ENCODE results near the gene PFKFB3. TPM values are rescaled to one million over a fixed set of nuclear protein-coding genes. Genes with fewer than 3 reads are reported as not detected.
"Not testable (repeated sequence)": the region's sequence is repeated elsewhere in the genome, so short reads cannot be mapped to it uniquely, and the experiment has no call there.

PFKFB3 gene
- total and polyA plus RNA-seq, 2 experiments from 2014 or later, result 21.6 to 26.2 TPM

GRCh38 chr10:6191569-6191968 is 11.2 kb upstream of the PFKFB3 start:
- no peaks in the 10 kb centered on the region for H3K9me2 ChIP-seq (replicated peaks; ENCODE audit: insufficient read depth)
- DNase-seq (ENCODE audit: low spot score), result no peak
- no peak overlapping the region for H3K4me3 ChIP-seq
- TF ChIP-seq EZH2phosphoT487 (IDR thresholded peaks at IDR 0.05; ENCODE audit: low read depth, severe bottlenecking, unreplicated experiment) (no peak), EZH2 (IDR thresholded peaks at IDR 0.05; ENCODE audit: borderline replicate concordance) (no peak), CTCF (IDR thresholded peaks at IDR 0.05; ENCODE audit: poor library complexity) (no peak)
- no peaks in the 10 kb centered on the region for H3K36me3 ChIP-seq (replicated peaks; ENCODE audit: insufficient read depth, low read depth)
- no peaks in the 10 kb centered on the region for H3K79me2 ChIP-seq
- H3K4me2 ChIP-seq, result no peak overlapping the region
- H2AFZ ChIP-seq, result no peak overlapping the region
- H3K27me3 ChIP-seq, result no peaks in the 10 kb centered on the region
- H4K20me1 ChIP-seq (ENCODE audit: insufficient read depth, poor library complexity, severe bottlenecking), result no peaks in the 10 kb centered on the region
- no peaks in the 10 kb centered on the region for H3K9me3 ChIP-seq (ENCODE audit: low read depth)
- H3K27ac ChIP-seq, result no peak overlapping the region
- H3K4me1 ChIP-seq (ENCODE audit: insufficient read depth), result no peaks in the 10 kb centered on the region
- WGBS (ENCODE audit: low lambda C conversion rate, missing lambda C conversion rate), result 89% methylated on average over 19 of the region's 19 CpGs

GRCh38 chr10:6193342-6193741 is 9.4 kb upstream of the PFKFB3 start:
- 90% methylated on average over 5 of the region's 5 CpGs for WGBS (ENCODE audit: low lambda C conversion rate, missing lambda C conversion rate)
- not testable (repeated sequence) for H3K36me3 ChIP-seq (replicated peaks; ENCODE audit: insufficient read depth, low read depth); H3K9me3 ChIP-seq (ENCODE audit: low read depth); H4K20me1 ChIP-seq (ENCODE audit: insufficient read depth, poor library complexity, severe bottlenecking); H3K79me2 ChIP-seq; DNase-seq (ENCODE audit: low spot score); H3K27ac ChIP-seq; H2AFZ ChIP-seq; H3K4me1 ChIP-seq (ENCODE audit: insufficient read depth); H3K27me3 ChIP-seq; H3K9me2 ChIP-seq (replicated peaks; ENCODE audit: insufficient read depth); H3K4me2 ChIP-seq; H3K4me3 ChIP-seq

GRCh38 chr10:6194311-6194710 is 8.4 kb upstream of the PFKFB3 start:
- H3K27me3 ChIP-seq, result no peaks in the 10 kb centered on the region
- H2AFZ ChIP-seq, result no peak overlapping the region
- no peaks in the 10 kb centered on the region for H3K4me1 ChIP-seq (ENCODE audit: insufficient read depth)
- H3K4me2 ChIP-seq, result no peak overlapping the region
- no peaks in the 10 kb centered on the region for H4K20me1 ChIP-seq (ENCODE audit: insufficient read depth, poor library complexity, severe bottlenecking)
- H3K79me2 ChIP-seq, result no peaks in the 10 kb centered on the region
- H3K27ac ChIP-seq, result no peak overlapping the region
- H3K4me3 ChIP-seq, result no peak overlapping the region
- no peak for TF ChIP-seq EZH2phosphoT487 (IDR thresholded peaks at IDR 0.05; ENCODE audit: low read depth, severe bottlenecking, unreplicated experiment)
- TF ChIP-seq CTCF (IDR thresholded peaks at IDR 0.05; ENCODE audit: poor library complexity), result no peak
- TF ChIP-seq EZH2 (IDR thresholded peaks at IDR 0.05; ENCODE audit: borderline replicate concordance), result no peak
- DNase-seq (ENCODE audit: low spot score), result no peak
- H3K36me3 ChIP-seq (replicated peaks; ENCODE audit: insufficient read depth, low read depth), result no peaks in the 10 kb centered on the region
- H3K9me3 ChIP-seq (ENCODE audit: low read depth), result no peaks in the 10 kb centered on the region
- H3K9me2 ChIP-seq (replicated peaks; ENCODE audit: insufficient read depth), result no peaks in the 10 kb centered on the region
- WGBS (ENCODE audit: low lambda C conversion rate, missing lambda C conversion rate), result 93% methylated on average over 6 of the region's 6 CpGs

- no peak overlapping the region for H3K4me3 ChIP-seq
- no peak for DNase-seq (ENCODE audit: low spot score)
- H3K36me3 ChIP-seq (replicated peaks; ENCODE audit: insufficient read depth, low read depth), result no peaks in the 10 kb centered on the region
- H2AFZ ChIP-seq, result no peak overlapping the region
- H3K79me2 ChIP-seq, result no peaks in the 10 kb centered on the region
- H3K9me2 ChIP-seq (replicated peaks; ENCODE audit: insufficient read depth), result no peaks in the 10 kb centered on the region
- H3K9me3 ChIP-seq (ENCODE audit: low read depth), result no peaks in the 10 kb centered on the region
- TF ChIP-seq EZH2 (IDR thresholded peaks at IDR 0.05; ENCODE audit: borderline replicate concordance) (no peak), EZH2phosphoT487 (IDR thresholded peaks at IDR 0.05; ENCODE audit: low read depth, severe bottlenecking, unreplicated experiment) (no peak), CTCF (IDR thresholded peaks at IDR 0.05; ENCODE audit: poor library complexity) (no peak)
- H3K4me2 ChIP-seq, result no peak overlapping the region
- no peaks in the 10 kb centered on the region for H4K20me1 ChIP-seq (ENCODE audit: insufficient read depth, poor library complexity, severe bottlenecking)
- WGBS (ENCODE audit: low lambda C conversion rate, missing lambda C conversion rate), result 90% methylated on average over 6 of the region's 6 CpGs
- H3K27me3 ChIP-seq, result peaks cover 5% of the 10 kb centered on the region
- H3K27ac ChIP-seq, result no peak overlapping the region
- no peaks in the 10 kb centered on the region for H3K4me1 ChIP-seq (ENCODE audit: insufficient read depth)
Observed at GRCh38 chr10:6195376-6195775, 7.4 kb upstream of the PFKFB3 start.
